CD14-positive monocyte (primary cell): Measurements from ENCODE around the gene TAF11L11. TPM values are rescaled to one million over a fixed set of nuclear protein-coding genes. Genes with fewer than 3 reads are reported as not detected.

Experiments used
- polyA plus RNA-seq, 3 donors: library from polyadenylated mRNA; depleted of rRNA in 1 of 3; unstranded in 2 of 3; stranded (reverse) in 1 of 3; fragments of 300-500 nt in 2 of 3; fragments of >200 nt in 1 of 3; fragmentation: Illumina TruSeq in 2 of 3; gene quantifications; 1 replicate in 2 of 3; 2 replicates in 1 of 3; pipeline ENCODE4 v1.2.3, GENCODE V29; 2012 to 2021
- small RNA-seq: library from RNA; depleted of rRNA; stranded (forward); fragments of <200 nt; gene quantifications from one replicate; pipeline ENCODE3, GENCODE V24; 2012; ENCODE audit warnings: low read depth; ENCODE audit not compliant: insufficient read length

Gene TAF11L11
- polyA plus RNA-seq, 3 donors = not detected

Small RNA genes within 50 kb of the gene (small RNA-seq; reads per million reads assigned to genes)
- gene AC233724.1 (not detected), gene AC233724.2 (not detected), gene AC233724.3 (not detected), gene AC233724.4 (not detected), gene AC233724.6 (not detected), gene AC233724.7 (not detected)

Other genes with a start within 250 kb of the TAF11L11 start
- gene TAF11L2, start 106.0 kb upstream of the TAF11L11 start, polyA plus RNA-seq = not detected
- gene TAF11L3, start 85.8 kb upstream of the TAF11L11 start, polyA plus RNA-seq = not detected
- not detected for gene TAF11L4, start 82.4 kb upstream of the TAF11L11 start, polyA plus RNA-seq
- gene TAF11L5, start 78.9 kb upstream of the TAF11L11 start, polyA plus RNA-seq = not detected
- not detected for gene TAF11L6, start 75.5 kb upstream of the TAF11L11 start, polyA plus RNA-seq
- gene TAF11L7, start 18.4 kb upstream of the TAF11L11 start, polyA plus RNA-seq = not detected
- gene TAF11L8, start 13.2 kb upstream of the TAF11L11 start, polyA plus RNA-seq = not detected
- not detected for gene TAF11L9, start 9.8 kb upstream of the TAF11L11 start, polyA plus RNA-seq
- gene TAF11L10, start 6.4 kb upstream of the TAF11L11 start, polyA plus RNA-seq = not detected
- not detected for gene TAF11L12, start 6.2 kb downstream of the TAF11L11 start, polyA plus RNA-seq
- not detected for gene TAF11L13, start 27.9 kb downstream of the TAF11L11 start, polyA plus RNA-seq
- not detected for gene TAF11L14, start 30.3 kb downstream of the TAF11L11 start, polyA plus RNA-seq